A172 (cell line): Measurements from ENCODE around the gene IRGQ. TPM values are rescaled to one million over a fixed set of nuclear protein-coding genes. Genes with fewer than 3 reads are reported as not detected.
"Not testable (repeated sequence)": the region's sequence is repeated elsewhere in the genome, so short reads cannot be mapped to it uniquely, and the experiment has no call there.

Experiments used
- DNase-seq: peaks from one replicate; pipeline ENCODE4 v3.0.0-alpha.2; 2015; ENCODE audit warnings: low spot score
- total RNA-seq: library from RNA; depleted of rRNA; stranded (reverse); fragments of >200 nt; shearing (Covaris generic); gene quantifications from 2 replicates; pipeline ENCODE4 v1.2.3, GENCODE V29; 2014

The IRGQ gene
- total RNA-seq, 1 experiment from 2014 or later: 22.0 TPM

DNA sequence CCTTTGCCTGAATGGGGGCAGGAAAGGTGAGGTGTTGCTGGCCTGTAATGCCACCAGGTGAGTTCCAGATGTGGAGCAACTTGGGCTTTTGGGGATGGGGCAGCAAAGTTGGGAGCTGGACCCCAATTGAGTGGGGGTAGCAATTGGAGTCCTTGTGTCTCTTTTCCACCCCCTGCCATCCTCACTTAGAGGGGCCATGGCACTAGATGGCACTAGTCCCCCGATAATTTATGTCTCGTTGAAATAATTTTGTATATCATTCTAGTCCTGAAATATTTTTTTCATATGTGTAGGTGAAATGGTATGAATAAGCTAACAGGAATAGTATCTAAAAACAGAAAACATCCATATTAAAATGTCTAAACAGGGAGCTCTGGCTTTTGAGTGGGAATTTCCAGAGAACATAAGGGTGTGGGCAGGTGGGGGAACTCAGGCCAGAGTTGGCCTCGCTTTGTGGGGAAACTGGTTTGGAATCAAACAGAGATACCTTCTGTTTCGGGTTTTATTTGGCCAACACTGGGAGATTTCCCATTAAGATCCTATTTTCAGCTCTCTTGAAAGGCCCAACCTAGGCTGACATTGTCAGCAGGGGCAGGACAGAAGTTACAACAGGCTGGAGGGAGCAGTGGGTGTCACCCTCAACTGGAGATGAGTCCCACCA, 3.8 kb upstream of the IRGQ start:
- DNase-seq: no peak

DNA sequence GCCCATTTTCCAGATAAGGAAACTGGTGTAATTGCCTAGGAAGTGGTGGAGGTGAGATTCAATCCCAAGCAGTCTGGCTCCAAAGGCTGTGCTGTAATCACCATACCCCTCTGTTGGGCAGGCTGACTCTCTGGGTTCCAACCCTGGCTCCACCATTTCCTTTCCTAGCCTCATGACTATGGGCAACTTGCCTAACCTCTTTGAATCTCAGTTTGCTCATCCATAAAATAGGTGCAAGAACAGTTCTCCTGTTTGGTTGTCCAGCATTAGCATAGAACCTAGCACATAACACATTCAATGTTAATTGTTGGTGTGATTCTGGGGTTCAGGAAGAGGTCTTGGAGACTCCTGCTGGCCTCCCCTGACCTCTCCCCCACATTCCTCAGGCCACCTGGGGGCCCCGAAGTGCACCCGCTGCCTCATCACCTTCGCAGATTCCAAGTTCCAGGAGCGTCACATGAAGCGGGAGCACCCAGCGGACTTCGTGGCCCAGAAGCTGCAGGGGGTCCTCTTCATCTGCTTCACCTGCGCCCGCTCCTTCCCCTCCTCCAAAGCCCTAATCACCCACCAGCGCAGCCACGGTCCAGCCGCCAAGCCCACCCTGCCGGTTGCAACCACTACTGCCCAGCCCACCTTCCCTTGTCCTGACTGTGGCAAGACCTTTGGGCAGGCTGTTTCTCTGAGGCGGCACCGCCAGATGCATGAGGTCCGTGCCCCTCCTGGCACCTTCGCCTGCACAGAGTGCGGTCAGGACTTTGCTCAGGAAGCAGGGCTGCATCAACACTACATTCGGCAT, 2.7 kb upstream of the IRGQ start:
- no peak for DNase-seq

DNA sequence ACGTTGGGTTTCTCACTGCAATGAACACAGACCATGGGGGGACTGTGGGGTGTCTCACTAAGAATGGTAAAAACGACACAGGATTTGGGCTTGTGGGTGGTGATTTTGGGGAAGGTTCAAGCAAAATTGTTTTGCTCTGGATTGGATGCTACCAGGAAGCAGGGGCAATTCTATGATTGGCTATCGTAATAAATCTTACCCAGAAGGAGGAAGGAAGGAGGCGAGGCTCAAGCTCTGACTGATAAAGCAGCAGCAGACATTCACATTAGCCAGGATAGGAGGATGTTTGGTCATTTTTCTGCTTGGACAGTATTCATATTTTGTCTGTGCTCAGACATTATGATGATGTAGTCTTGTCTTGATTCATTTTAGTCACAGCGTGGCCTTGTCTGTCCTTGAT, 1.9 kb upstream of the IRGQ start:
- no peak for DNase-seq

DNA sequence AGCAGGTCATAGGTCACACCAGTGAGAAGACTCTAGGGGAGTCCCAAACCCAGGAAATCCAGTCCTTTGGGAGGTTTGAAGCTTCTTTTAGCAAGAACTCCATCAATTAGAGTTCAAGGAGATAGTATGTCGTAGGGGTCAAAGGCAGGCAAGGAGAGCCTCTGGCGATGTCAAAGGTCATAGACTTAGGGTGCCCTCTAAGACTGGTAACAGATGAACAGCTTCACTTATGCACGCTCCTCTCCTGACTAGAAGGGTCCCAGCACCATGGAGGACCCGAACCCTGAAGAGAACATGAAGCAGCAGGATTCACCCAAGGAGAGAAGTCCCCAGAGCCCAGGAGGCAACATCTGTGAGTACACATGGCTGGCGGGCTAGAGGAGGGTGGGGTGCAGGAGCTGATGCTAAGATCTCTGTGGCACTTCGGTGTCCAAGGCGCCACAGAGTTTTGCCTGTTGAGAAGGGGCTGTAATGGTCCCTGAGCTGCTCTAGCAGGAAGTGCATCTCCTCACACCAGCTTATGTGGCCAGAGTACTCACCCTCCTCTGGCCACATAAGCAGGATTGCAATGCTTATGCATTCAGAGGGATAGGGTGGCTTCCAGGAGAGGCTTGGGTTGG, 1.0 kb upstream of the IRGQ start:
- no peak for DNase-seq

DNA sequence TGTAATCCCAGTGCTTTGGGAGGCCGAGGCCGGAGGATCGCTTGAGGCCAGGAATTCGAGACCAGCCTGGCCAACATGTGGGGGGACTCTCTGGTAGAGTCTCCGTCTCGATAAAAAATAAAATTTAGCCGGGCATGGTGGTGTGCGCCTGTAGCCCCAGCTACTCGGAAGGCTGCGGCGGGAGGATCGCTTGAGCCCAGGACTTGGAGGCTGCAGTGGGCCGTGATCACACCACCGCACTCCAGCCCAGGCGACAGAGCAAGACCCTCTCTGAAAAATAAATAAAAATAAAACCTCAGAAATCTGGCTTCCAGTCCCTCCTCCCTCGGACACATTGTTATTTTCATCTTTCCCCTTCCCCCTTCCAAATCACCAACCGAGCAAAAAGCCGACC, 332 bp downstream of the IRGQ start:
- no peak for DNase-seq

DNA sequence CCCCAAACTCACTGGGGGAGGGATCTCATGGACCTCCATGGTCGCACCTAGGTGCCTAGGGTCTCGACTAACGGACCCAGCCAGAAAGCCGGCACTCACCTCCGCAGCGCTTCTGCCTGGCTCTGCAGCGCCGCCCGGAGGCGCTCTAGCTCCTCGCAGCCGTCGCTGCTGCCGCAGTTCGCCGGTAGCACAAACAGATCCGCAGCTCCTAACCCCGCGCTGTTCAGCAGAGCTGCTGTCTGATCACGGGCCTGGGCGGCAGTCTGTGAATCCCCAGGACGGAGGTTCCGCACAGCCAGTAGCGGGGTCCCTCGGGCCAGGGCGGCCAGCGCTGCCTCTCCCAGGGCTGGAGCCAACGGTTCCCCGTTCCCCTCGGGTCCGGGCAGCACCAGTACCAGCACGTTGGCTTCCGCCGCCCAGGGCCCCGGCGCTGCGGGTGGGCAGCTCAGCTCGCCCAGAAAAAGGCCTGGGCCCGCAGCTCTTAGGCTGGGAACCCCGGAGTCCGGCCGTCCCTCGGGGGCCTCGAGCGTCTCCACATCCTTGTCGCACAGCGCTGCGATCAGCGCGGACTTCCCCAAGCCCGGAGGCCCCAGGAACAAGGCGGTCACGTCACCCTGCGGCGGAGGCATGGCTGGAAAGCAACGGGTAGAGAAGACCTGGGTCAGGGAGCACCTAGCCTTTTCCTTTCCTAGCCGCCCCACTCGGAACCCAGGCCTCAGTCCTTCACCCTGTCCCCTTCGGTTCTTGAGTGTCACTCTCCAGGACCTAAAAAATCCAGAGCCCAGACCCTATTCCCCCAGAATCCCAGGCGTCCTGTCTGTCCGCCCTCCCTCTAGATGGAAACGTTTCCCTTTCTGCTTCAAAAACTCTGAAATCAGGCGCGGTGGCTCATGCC, 977 bp downstream of the IRGQ start:
- peak; percentile 48 for DNase-seq

DNA sequence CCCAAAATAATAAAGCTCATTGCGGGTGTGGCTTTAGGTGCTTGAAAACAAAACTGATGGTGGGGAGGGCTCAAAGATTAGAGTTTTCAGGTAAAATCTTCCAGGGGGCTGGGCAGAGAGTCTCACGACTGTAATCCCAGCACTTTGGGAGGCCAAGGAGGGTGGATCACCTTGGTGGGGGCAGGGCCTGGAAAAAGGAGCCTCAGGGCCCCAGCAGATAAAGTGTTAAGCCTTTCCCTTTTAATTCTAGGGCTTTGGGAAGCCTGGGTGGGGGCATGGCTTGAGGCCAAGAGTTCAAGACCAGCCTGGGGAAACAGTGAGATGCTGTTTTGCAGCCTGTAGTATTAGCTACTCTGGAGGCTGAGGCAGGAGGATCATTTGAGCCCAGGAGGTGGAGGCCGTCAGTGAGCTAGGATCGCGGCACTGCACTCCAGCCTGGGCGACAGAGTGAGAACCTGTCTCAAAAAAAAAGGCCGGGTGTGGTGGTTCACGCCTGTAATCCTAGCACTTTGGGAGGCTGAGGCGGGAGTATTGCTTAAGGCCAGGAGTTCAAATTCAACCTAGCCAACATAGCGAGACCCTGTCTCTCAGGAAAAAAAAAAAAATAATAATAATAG, 1.7 kb downstream of the IRGQ start:
- DNase-seq: no peak

DNA sequence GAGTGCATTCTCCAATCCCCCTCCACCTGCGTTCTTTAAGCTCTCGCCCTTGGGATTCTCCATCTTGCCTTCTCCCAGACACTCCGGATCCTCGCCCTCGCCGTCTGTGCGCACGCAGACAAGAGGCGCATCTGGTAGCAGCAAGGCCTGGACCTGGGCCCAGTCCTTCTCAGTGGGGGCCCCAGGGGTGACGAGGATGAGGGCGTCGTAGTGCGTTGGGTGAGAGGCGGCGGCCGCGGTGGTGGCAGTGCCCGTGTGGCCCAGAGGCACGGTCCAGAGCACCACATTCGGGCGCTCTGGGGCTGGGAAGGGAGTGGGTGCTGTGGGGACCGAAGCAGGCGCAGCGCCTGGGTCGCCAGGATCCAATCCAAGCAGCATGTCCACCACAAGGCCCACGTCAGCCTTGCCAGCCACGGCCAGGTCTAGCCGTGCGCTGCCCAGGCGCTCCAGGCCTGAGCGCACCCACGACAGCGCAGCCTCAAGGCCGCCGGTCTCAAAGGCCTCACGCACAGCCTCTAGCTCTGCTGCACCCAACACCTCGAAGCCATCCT, 3.1 kb downstream of the IRGQ start:
- DNase-seq: no peak

DNA sequence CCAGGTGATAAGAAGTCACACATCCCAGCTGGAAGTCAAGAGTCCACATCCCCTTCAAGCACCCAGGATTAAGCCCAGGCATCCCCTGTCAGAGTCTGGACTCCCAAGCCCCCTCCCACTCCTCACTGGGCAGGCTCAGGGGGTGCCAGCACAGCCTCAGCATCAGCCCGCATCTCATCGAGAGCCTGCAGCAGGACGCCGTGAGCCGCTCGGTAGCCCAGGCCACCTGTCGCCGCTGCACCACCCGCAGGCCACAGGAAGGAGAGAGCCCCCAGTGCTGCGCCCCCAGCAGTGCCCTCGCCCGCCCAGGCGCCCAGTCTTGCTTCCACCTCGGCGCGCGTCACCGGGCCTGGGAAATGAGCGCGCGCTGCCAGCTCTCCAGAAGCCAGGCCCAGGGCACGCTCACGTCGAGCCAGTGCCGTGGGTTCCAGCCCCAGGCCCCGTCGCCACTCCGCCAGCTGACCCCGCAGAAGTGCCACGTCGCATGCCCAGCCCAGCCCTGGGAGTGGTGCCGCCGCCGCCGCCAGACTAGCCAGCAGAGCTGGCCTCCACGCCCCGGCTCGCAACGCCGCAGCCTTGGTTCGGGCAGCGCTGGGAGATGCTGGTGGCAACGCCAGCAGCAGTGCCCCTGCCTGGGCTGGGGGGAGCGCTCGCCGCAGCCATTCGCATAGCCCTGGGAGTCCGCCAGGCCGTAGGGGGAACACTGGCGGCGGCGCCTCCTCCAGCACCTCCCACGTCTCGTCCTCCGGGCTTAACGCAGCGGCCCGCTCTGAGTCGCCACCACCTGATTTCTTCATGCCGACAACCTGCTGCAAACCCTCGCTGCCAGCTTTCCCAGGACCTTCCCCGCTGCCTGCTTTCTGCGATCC, 3.8 kb downstream of the IRGQ start:
- DNase-seq: no peak

DNA sequence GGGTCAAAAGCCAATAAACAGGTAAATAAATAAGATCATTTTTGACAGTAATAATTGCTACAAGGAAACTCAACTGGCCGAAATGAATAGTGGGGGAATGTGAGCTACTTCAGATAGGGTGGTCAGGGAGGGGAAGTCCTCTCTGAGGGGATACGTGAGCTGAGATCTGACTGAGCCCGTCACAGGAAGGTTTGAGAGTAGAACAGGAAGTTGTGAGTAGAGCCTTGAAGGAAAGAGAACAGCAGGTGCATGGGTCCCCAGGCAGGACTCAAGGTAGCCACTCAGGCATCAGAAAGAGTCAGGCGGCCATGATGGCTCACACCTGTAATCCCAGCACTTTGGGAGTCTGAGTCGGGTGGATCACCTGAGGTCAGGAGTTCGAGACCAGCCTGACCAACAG, 6.3 kb downstream of the IRGQ start:
- DNase-seq: no peak

DNA sequence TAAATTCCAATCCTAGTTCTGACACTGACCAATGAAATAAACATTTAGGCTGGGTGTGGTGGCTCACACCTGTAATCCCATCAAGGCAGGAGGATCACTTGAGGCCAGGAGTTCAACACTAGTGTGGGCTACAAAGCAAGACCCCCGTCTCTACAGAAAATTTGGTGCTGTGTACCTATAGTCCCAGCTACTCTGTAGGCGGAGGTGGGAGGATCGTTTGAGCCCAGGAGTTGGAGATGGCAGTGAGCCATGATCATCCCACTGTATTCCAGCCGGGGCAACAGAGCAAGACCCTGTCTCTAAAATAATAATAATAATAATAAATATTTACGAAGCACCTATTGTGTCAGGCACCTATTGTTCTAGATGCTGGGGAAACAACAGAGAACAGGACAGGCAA, 6.7 kb downstream of the IRGQ start:
- DNase-seq: no peak

DNA sequence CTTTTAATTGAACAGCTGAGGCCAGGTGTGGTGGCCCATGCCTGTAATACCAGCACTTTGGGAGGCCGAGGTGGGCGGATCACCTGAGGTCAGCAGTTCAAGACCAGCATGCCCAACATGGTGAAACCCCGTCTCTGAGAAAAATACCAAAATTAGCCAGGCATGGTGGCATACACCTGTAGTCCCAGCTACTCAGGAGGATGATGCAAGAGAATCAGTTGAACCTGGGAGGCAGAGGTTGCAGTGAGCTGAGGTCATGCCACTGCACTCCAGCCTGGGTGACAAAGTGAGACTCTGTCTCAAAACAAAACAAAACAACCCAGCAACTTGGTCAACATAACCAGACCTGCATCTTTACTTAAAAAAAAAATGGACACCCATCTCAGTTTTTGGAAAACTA, 8.9 kb downstream of the IRGQ start:
- not testable (repeated sequence) for DNase-seq

DNA sequence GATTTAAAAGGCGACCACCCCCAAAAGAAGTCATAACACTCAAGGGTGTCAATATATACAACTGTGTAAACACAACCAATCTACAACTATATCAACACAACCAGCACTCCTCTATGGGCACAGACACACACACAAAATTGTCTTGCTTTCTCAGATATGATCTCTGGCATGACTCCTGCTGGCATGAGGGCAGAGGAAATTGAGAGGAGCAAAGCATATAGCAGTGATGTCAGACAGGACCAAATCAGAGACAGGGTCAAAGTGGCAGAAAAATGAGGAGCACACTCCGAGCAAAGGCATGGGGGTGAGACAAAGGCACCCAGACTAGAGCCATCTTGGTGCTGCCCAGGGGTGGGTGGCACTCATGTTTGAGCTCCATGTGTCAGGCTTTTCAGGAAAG, 9.6 kb downstream of the IRGQ start:
- DNase-seq: no peak

DNA sequence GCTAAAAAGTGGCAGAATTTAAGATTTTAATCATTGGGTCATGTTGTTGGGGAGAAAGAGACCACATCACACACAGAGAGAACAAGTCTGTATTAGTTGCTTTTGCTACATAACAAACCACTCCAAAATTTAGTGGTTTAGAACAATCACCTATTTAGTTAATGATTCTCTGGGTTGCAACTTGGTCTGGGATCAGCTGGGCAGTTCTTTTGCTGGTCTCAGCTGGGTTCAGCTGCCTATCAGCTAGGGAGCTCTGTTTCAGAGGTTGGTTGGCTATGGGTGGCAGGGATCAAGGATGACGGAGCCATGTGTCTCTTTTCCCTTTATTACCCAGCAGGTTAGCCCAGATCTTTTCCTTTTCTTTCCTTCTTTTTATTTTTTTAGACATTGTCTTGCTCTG, 11.4 kb downstream of the IRGQ start:
- DNase-seq: no peak

DNA sequence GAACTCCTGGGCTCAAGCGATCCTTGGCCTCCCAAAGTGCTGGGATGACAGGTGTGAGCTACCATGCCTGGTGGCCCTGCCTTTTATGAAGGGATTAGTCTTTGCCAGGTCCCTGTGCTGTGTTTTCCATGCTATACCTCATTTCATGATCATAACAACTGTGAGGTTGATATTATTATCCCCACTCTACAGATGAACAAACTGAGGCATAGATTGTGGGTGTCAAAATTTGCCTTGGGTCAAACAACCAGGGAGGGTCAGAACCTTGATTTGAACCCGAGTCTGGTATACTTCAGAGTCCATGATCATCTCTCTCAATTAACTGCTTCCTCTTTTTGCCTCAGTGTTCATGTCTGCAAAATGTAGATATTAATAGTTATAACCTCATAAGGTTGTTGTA, 13.4 kb downstream of the IRGQ start:
- no peak for DNase-seq

DNA sequence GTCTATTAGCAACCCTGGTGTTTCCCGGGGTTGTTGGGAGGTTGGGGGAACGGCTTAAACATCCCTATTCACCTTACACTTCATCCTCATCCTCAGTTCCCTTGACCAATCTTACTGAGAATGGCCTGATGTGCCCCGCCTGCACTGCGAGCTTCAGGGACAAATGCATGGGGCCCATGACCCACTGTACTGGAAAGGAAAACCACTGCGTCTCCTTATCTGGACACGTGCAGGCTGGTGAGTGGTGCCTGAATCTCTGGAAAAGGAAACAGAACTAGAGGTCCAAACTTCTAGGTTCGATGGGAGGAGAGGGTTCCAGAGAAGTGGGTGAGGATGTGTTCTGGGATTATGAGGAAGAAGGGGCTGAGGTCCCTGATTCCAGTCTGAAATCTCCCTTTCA, 14.5 kb downstream of the IRGQ start:
- no peak for DNase-seq

DNA sequence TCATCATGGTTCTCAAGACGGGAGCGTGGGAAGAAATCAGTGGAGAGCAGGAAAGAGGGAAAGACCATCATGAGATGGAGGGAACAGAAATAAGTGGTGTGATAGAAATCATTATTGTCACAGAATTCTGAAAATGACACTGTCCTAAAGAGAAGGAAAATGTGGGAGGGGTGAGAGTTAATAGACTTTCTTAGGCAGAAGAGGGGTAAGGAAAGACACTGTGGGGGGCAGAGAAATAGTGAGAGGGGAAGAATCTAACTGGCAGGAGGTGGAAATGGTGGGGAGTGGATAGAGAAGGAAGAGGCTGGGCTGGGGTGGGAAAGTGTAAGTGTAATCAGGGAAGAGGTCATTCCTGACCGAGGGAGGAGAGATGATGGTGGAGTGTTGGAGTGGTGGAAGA, 17.1 kb downstream of the IRGQ start:
- DNase-seq: no peak

DNA sequence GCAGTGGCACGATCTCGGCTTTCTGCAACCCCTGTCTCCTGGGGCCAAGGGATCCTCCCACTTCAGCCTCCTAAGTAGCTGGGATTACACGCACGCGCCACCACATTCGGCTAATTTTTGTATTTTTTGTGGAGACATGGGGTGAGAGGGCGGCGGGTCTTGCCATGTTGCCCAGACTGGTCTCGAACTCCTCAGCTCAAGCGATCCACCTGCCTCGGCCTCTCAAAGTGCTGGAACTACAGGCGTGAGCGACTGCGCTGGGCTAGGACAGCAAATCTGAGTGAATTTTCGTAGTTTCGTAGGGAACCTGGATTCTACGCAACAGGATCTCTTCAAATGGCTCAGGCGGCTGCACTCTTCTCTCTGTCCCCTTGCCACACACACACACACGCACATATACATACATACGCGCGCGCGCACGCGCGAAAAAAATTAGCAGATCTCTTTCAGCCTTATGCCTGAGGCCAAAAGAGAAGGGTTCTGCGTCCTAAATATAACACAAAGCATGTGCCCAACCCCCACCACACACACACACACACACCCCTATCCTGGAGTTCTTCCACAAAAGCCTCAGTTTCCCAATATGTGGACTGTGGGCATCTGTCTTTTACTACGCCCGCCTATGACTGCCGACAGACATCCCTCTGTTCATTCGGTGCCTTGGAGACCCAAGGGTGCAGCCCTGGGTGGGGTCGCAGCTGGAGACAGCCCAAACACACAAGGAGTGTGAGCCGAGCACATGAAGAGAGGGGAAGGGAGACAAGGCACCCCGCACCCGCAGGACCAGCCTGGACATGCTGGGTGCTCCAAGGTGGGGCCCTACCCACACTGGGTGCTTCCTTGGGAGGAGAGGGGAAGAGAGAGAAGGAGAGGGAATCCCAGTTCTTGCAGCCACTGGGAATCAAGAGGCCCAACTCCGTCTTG, 19.7 kb downstream of the IRGQ start:
- no peak for DNase-seq
